Embryonic facial prominence (tissue), 1 donor: ENCODE results near the gene PDE6D.

Experiments
- DNase-seq: peaks from one replicate; pipeline ENCODE4 v3.0.0-alpha.2; 2016; ENCODE audit errors: extremely low spot score

Gene PDE6D

DNA sequence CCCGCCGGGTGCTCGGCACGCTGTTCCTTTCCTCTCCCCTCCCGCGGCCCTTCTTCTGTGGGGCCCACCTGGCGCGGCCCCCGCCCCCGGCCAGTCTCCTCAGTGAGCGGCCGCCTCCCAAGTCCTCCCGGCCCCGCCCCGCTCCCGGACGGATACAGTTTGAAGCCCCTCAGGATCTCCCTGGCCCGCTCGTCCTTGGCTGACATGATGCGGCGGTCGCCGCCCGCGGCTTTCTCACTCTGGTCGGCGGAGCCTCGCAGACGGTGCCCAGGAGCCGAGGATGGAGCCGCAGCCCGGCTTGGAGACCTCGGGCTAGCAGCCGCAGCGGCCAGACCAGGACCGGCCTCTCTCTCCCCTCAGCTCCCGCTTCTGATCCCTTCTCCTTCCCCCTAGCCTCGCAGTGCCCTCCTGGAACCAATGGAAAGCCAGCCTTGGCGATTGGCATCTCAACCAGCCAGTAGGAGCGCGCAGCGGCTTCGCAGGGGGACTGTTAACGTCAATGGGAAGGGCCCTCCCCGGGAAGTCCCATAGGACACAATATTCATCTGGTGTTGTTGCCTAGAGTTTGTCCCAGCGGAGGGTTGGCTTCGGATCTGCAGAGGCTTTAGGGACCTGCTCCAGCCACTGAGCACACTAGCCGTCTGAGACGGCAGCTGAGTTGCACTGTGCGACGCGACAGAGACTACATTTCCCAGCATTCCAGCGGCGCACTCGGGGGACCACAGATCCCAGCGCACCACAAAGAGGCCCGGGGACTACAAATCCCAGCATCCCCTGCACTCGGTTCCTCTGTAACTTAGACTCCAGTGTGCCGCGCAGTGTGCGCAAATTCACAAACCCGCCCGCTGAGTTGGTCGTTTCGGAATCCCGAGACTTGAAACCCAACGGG lies at the start of gene PDE6D:
Gene PDE6D, minus strand, starts transcription at position 374 of the 889 bp plus-strand sequence. Its CDS starts 168 bp downstream, at position 206.
- DNase-seq, result peak; percentile 90

DNA sequence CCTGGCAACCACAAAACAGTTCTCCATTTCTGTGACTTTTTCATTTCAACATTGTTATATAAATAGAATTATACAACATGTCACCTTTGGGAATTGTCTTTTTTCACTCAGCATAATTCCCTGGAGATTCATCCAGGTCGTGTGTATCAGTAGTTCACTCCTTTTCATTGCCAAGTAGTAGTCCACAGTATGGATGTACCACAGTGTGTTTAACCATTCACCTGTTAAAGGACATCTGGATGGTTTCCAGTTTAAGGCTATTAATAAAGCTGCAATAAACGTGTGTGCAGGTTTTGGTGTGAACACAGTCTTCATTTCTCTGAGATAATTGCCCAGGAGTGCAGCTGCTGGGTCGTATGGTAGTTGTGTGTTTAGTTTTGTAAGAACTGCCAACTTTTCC lies 40.8 kb upstream of the PDE6D start:
- no peak for DNase-seq

DNA sequence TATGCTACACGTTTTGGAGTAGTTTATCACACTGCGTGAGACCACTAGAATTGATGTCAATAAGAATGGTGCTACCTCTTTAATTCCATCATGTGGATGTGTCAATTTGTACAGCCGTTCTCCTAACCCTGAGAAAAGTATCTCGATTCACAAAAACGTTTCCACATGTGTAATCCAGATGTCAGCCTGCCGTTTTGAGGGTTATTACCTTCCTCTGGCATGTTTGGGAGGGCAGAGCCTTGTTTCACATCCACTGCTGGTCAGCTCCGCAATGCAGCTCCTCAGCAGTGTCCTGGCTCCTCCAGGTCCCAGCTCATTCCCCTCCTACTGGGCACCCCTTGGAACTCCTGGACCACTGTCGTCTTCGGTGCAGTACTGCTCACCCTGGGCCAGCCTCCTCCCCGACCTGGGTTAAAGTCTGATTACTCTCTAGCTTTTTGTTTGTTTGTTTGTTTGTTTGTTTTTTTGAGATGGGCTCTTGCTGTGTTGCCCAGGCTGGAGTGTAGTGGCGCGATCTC lies 39.8 kb upstream of the PDE6D start:
- DNase-seq, result no peak

DNA sequence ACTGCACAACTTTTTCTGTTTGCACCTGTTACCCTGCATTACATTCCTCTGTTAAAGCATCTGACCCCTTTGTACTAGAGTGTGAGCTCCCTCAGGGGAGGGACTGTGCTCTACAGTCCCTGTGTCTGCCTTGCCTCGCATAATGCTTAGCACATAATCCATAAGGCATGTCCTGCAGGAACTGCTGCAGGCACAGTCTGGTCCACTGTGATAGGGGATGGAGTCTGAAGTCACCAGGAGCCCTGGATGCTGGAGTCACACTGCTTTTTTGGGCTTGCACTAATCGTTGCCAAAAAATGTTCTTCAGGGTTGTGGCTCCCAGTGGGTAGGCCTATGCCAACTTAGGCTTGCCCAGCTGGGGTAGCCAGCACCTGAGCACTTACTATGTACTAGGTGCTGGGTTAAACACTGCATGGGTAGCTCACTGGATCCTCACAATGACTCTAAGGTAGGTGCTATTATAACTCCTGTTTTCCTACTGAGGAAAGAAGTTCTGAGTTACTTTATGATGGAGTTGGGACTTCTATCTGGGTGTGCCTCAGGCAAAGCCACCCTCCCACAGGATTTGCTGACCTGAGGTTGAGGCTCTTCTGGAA lies 38.5 kb upstream of the PDE6D start:
- no peak for DNase-seq

DNA sequence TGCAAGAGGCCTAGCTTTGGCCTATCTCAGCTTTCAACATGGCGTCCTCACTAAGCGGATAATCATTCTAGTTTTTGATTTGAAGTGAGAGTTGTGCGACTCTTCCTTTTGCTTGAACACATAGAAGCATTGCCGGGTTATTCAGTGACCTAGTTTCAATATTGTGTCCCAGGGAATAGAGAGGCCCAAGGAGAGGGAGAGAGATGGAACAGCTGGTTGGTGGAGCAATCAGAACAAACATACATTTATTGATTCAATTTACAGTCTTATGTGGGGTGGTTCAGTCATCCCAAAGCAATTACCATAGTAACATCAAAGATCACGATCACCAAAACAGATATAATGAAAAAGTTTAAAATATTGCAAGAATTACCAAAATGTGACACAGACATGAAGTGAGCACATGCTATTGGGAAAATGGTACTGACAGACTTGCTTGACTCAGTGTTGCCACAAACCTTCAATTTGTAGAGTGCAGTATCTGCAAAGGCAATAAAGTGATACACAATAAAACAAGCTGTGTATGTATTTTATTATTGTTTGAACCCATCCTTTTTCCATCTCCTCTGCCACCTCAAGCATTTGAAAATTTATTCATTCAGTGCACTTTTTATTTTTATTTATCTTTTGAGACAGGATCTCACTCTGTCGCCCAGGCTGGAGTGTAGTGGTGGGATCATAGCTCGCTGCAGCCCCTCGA lies 35.4 kb upstream of the PDE6D start:
- no peak for DNase-seq

DNA sequence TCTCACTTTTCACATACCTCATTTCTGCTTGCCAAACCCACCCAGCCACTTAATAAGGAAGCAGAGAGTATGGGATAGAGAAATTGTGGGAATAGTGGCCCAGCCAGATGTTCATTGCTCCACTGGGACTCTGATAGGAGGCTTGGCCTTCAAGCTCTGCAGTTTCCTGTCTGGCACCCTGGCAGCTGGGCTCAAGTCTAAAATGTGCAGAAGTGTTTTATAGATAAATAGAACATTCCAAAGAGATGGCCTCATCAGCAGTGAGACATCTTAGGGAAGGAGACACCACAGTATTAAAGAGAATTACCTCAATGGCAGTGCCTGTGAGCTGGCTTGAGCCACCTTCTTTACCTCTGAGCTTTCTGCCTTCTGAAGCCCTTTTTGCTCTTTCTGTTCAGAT lies 29.8 kb upstream of the PDE6D start:
- no peak for DNase-seq

DNA sequence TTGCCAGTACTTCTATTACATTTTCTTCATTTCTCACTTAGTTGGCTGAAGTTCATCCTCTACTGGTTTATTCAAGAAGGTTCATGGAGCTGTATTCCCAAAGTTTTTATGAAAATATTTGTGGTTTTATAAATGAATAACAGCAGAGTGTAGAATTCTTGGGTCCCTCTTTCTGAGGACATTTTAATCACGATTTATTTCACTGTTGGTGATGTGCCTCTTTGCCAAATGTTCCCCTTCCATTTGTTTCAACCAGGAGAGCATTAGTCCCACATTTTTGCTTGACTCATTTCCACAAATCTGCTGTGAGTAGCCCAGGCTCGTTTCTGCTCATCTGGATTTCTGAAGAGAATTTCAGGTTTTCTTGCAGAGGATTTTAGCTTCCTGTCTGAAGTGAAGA lies 25.9 kb upstream of the PDE6D start:
- DNase-seq, result no peak

DNA sequence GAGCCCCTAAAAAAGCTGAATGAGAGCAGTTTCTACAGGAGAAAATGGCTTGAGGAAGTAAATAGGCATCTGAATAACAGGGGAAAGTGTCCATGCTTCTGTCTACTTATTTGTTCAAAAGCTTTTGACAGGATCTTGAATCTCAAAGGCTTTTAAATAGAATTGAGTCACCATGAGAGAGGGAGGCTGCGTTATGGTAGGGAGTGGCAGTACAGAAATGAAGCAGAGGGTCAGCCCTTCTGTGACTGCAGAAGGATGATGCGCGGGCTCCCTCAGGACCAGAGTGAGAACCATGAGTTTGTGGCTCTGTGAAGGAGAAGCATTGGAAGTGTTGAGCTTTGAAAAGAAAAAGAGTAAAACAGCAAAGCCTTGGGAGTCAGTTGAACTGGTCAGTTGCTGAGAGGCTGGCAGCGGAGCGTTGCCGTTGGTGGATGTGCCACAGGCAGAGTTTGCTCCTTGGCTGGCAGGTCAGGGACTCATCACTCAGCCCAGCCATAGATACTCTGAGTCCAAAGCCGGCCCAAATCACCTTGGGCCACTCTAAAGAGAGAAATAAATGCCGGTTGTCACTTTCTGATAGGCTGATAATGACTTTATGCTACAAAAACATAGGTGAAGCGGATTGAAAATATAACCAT lies 22.5 kb upstream of the PDE6D start:
- no peak for DNase-seq

DNA sequence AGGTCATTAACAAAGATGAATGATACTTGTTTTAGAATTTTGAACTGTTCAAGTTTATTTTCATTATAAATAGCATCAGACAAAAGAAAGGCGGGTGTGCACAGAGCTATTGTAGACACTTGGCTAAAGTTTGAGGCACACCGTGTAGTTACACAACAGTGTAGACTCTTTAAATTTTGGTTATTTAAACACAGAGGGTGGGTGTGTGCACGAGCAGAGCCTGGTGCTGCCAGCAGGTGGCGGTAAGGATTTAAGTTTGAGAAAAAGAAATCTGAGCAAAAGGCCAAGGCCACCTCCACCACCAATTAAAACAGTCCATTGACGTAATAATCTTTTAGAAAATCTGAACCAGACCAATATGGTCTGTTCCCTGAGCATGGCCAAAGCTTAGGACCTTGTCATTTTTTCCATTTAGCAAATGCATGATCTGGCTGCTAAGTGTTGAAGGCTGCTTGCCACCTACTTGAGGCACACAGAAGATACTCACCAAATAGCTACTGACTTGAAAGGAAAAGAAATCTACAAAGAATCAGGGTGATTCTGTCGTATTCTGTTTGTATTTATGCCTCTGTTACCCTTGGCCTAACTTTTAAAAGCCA lies 19.5 kb upstream of the PDE6D start:
- DNase-seq, result no peak

DNA sequence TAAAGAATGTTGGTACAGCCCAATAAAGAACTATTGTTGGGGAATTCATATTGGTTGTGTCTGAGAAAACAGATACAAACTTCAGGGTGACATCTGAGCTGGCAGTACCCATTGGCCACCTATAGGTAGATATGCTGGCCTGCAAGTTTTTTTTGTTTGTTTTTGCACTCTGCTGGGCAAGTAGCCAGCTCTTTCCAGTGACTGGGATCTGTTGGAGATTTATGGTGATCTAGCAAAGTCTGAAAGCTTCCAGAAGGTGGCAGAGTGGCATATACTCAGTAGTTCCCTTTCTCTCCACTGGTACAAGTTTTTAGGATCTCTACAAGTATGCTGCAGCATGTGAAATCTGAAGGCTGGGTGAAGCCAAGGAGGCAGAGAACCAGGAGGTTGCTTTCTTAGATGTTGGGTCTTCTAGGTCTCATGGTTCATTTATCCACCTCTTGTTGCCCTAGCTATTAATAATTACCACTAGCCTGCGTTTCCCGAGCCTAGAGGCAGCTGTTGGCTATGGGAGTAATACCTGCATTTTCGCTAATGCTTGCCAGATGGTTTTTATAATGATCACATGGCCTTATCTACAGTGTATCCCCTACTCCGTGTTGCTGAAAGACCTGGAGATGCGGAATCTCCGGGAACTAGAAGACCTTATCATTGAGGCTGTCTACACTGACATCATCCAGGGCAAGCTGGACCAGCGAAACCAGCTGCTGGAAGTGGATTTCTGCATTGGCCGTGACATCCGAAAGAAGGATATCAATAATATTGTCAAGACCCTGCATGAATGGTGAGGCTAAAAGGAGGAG lies 14.6 kb upstream of the PDE6D start:
- no peak for DNase-seq

DNA sequence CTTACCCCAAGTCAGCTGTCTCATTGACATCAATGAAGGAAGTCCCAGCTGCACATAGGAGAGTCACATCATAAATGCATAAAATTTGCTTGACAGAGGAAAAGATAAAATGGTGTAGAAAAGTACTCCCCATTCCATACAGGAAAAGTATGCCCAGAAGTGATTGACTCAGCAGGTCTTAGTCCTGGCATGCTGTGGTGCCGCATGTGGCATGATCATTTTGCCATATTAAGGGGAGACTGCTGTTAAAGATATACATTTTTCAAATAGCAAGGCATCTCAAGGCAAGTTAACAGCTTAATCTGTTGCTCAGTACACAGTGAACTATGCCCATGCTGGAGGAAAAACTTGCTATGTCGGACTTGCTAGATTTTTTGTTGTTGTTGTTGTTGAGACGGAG lies 13.3 kb upstream of the PDE6D start:
- no peak for DNase-seq

DNA sequence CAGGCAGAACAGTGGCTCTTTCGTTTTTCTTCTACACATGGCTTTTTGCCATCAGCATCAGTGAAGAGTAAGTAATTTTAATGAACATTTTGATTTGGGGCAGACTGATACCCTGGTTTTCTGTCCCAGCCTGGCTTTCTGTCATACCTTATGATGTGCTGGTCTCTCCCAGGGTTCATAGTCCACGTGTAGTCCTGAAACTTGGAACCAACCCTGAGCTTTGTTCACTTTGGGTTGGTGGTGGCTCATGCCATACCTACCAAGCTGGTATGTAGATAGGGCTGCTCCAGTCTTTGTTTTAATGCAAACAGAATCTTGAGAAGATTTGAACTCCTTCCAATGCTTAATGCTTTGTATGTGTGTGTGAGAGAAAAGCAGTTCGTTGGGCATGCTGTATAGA lies 10.0 kb upstream of the PDE6D start:
- no peak for DNase-seq

DNA sequence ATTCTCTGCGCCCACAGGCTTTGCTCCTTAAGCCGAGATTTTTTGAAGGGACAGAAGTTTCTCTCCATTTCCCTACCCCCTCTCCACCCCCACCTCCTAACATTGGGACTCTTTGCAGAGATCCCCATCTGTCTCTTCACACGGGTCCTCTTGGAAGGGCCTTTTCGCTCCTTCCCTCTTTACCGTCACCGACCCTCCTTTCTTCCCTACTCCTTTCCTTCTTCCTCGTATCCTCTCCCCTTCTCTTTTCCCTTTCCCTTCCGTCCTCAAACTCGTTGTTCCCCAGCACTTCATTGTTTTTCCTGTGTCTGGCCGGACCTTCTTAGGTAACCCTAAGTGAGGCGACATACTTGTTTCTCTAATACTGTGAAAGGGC lies 5.8 kb upstream of the PDE6D start:
- DNase-seq, result no peak

DNA sequence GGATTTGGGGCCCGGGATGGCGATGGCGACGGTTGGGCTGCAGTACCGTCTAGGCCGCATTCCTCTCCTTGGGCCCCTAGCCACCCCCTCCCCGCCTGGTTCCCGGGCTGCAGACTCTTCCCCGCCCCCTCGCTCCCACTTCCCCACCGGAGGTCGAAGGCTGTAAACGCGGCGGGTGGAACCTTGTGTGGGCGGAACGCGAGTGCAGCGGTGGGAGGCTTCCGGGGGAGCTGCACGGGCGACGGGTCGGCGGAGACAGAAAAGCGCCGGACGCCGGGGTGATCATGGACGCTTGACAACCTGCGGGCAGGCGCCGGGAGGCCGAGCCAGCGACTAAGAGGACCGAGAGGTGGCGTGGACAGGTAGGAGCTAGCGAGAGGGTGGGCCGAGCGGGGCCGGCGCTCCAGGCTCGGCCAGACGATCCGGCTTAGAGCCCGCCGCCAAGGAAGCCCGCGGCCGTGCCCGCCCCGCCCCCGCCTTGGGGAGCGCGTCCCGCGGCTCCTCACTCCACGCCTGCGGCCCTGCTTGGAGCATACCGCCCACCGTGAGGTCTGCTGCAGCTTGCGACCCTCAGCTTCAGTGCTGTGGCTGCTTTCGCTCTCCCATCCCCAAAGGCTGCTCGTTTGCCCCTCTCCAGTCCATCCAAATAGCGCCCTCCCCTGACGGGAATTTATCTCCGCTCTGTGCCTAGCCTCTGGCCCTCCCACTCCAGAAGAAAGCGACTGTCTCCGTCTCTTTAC lies 5.3 kb upstream of the PDE6D start, which contains the start of gene COPS7B:
Gene COPS7B, plus strand, starts transcription at position 269 of the 740 bp plus-strand sequence. CDS start 2,126 bp downstream, outside the sequence.
- DNase-seq, result peak; percentile 80

DNA sequence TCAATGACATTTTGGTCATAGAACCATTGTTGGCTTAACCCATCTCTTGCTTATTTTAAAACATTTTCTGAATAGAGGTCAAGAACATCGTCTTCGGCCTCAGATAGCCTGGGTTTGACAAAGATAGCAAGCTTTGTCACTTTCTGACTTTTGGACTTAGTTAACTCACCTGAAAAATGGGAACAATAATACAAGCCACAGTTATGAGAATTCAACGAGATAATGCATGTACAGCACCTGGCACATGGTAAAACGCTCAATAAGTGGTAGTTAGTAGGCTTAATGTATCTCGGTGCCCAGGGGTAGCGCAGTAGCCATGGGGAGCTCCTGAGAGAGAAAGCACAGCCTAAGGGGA lies 4.7 kb upstream of the PDE6D start:
- DNase-seq, result no peak

DNA sequence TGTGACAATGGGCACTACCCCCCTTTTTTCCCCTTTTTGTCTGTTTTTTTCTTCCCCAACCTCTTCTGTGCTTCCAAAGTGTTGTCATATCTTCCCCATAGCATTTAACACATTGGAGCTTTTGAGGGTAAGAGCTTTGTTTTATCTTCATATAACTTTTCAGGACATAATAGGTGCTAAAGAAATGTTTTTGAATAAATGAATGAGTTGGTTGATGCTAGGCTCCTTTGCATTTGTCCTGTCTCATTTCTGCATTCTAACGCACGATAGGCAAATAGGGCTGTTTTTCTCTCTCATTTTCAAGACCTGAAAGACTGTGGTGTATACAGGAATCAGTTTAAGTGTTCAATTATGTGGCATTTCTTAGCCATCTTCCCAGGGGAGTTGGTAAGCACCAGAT lies 4.3 kb upstream of the PDE6D start:
- DNase-seq, result no peak

DNA sequence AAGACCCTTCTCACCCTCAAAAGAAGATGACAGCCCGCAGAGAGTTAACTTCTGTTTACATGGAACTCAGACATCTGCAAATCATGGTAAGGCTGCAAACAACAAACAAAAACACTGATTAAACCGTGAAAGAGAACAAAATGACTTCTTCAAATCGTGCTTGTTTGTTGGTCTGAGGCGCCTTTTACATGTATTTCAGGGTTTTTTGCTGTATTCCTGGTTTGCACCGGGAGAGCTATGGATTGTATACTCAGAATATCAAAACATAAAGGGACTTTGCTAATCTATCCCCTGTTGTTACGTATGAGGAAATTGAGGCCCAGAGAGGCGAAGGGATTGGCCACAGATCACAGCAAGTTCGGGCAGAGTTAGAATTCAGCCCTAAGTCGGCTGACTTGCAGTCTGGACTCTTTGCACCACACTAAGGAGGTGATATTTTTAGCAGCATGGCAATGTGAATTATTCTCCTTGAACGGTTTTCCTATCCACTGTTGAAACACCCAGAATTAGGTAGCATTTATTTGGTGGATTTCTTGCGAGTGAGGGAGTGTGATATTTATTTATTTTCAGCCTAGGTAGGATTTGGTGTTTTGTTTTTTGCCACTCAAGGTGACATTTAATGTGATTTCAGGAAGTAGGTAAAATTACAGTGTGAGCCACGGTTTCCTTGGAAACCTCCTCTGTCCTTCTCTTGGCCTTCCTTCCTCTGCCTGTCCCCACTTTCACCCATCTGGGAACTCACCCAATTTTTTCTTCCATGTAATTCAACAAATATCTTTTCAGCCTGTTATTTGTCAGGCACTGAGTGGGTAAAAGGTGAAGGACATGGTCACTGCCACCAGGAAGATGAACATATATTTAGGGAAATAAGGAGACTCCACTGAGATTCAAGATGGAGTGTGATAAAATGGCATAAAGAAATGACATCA lies 980 bp upstream of the PDE6D start:
- DNase-seq, result peak; percentile 24

DNA sequence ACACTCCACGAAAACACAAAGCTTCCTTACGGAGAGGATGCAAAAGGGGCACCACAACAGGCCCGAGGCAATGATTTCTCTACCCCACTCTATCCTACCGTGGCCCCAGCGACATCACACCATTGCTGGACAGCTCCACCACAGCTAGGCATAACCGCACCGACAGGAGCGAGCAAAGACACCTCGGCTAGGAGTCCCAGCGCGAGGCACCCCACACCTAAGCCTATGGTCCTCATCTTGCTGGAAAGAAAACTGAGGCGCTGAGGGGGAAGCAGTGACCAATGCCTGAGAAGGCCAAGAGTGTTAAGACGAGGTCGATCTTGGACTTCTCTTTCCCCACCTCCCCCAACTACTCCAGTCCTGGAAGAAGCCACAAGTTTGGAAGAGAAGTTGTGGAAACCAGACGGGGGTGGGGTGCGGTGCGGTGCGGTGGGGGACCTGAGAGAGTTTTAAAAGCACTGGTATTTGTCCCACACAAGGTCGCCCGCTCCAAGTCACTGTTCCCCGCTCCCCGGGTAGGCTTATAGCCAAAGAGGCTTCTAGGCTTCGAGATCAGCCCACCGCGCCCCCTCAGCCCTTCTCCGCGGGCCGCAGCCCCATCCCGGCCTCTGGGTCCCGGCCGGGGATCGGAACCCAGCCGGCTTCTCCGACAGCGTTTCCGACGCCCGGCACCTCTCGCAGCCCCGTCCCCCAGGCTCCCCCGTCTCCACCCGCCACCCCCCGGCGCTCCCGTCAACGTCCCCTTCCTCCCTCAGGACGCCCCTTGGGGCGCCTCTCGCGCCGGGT lies 766 bp downstream of the PDE6D start:
- DNase-seq, result no peak
